H1 (cell line): Measurements from ENCODE around the gene SLC7A9. TPM values are rescaled to one million over a fixed set of nuclear protein-coding genes. Genes with fewer than 3 reads are reported as not detected.

ENCODE experiments used
- CBX5 ChIP-seq: fragments of 300-800, 300-1000 bp; sonication (generic); IDR thresholded peaks from 2 replicates; pipeline ENCODE4 v1.7.1; 2016; ENCODE audit warnings: antibody characterized with exemption, low read length, low read depth
- POLR2A ChIP-seq, 2 experiments: IDR thresholded peaks; 1 replicate in 1 of 2; 2 replicates in 1 of 2; pipeline ENCODE4 v1.6.1; 2011; ENCODE audit warnings: low read depth in 2 of 2, low read length in 2 of 2, mild to moderate bottlenecking in 2 of 2; ENCODE audit errors: control extremely low read depth in 1 of 2
- RAD21 ChIP-seq, 2 experiments: IDR thresholded peaks in 1 of 2; conservative IDR thresholded peaks in 1 of 2; 2 replicates each; pipeline ENCODE4 v1.6.1; 2011; ENCODE audit warnings: low read depth in 2 of 2, low read length in 2 of 2, improper control_type of control experiment in 1 of 2, inconsistent platforms in 1 of 2, mild to moderate bottlenecking in 1 of 2, moderate library complexity in 1 of 2
- RNF2 ChIP-seq: fragments of 200-900, 300-1000 bp; sonication (generic); IDR thresholded peaks from 2 replicates; pipeline ENCODE4 v1.7.1; 2016; ENCODE audit warnings: borderline replicate concordance, low read depth, mild to moderate bottlenecking, antibody characterized with exemption, low read length; ENCODE audit not compliant: poor library complexity, severe bottlenecking; ENCODE audit errors: missing control alignments
- RXRA ChIP-seq: IDR thresholded peaks from 2 replicates; pipeline ENCODE4 v1.6.1; 2011; ENCODE audit warnings: low read depth, mild to moderate bottlenecking, low read length, moderate library complexity; ENCODE audit not compliant: insufficient read depth
- SIRT6 ChIP-seq: IDR thresholded peaks from one replicate; pipeline ENCODE4 v1.7.1; 2012; ENCODE audit warnings: low read length, inconsistent platforms
- SP4 ChIP-seq: IDR thresholded peaks from 2 replicates; pipeline ENCODE4 v1.6.1; 2012; ENCODE audit warnings: low read length, inconsistent platforms
- TAF7 ChIP-seq: optimal IDR thresholded peaks from 2 replicates; pipeline ENCODE3; 2011; ENCODE audit warnings: low read depth, mild to moderate bottlenecking, inconsistent platforms, low read length, moderate library complexity, borderline replicate concordance
- ZNF274 ChIP-seq: IDR thresholded peaks from 2 replicates; pipeline ENCODE4 v1.7.0; 2012; ENCODE audit warnings: low read length, borderline replicate concordance; ENCODE audit errors: extremely low read depth
- polyA plus RNA-seq, 7 experiments: library from polyadenylated mRNA; depleted of rRNA in 3 of 7; stranded (reverse) in 5 of 7; unstranded in 2 of 7; fragments of >200 nt in 5 of 7; fragments of 200-250 nt in 2 of 7; gene quantifications; 1 replicate in 5 of 7; 2 replicates in 1 of 7; 4 replicates in 1 of 7; pipeline versions ENCODE4 v1.2.1 to v1.2.3, GENCODE V29; 2011 to 2013; ENCODE audit warnings: missing spikeins in 2 of 7, mixed read lengths in 2 of 7
- total RNA-seq: library from RNA; stranded (reverse); fragmentation: NEBNext Ultra II Directional; extraction: Animal tissue kit (Norgen Biotek cat#: 25700); gene quantifications from 2 replicates; pipeline ENCODE4 v1.2.1, GENCODE V29; 2021

The SLC7A9 gene
- total and polyA plus RNA-seq, 2 of the 8 experiments (the other 6 are each of a cell fraction or from before 2014, with no cell fraction given) = 0.15 TPM; not detected in 1

DNA sequence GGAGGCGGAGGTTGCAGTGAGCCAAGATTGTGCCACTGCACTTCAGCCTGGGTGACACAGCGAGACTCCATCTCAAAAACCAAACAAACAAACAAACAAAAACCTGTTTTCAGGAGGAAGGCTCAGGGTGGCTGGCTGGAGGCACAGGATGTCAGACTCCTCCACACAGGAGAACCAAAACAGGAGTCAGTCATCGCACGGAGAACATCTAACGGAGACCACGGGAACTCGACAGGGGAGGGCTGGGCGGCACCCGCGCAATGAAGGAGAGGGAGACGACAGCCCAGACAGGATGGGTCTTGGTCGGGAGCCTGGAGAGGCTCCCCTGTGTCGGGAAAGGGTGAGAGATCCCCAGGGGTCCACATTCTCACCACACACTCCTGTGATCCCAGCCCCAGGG is 20.8 kb upstream of the SLC7A9 start (continued):
- TF ChIP-seq POLR2A (IDR thresholded peaks at IDR 0.05; ENCODE audit: control extremely low read depth in 1 of 2, low read depth in 2 of 2, low read length in 2 of 2) (no peak), RXRA (no peak), SIRT6 (no peak), TAF7 (no peak), RNF2 (no peak), ZNF274 (no peak), CBX5 (no peak), RAD21 (IDR thresholded peaks at IDR 0.05 in 1 of 2, conservative IDR thresholded peaks at IDR 0.05 in 1 of 2; ENCODE audit: low read depth in 2 of 2, low read length in 2 of 2) (no peak), SP4 (no peak)
- TF ChIP-seq, all 59 proteins: peak for 0
